ENCODE results near the gene MAGI2.

GRCh38 chr7:77985974-77986339, 1467.5 kb downstream of the MAGI2 start:
- TF ChIP-seq CTCF (conservative IDR thresholded peaks at IDR 0.05 in 1 of 2, IDR thresholded peaks at IDR 0.05 in 1 of 2; ENCODE audit: extremely low read depth in 1 of 2, insufficient read depth in 1 of 2, low read depth in 1 of 2, low read length in 2 of 2) (no peak), EZH2 (IDR thresholded peaks at IDR 0.05; ENCODE audit: borderline replicate concordance, low read length) (no peak)
